Keratinocyte (primary cell): ENCODE measurements around the gene DST. TPM values are rescaled to one million over a fixed set of nuclear protein-coding genes. Genes with fewer than 3 reads are reported as not detected.

ENCODE experiments used
- DNase-seq: peaks from one replicate; pipeline ENCODE4 v3.0.0-alpha.2; 2011; ENCODE audit warnings: low read depth, missing footprints, low spot score
- FAIRE-seq: peaks from 2 replicates; lab custom pipeline; 2011; peaks lifted over from hg19 to GRCh38; lab: Jason Lieb, UNC
- H2AFZ ChIP-seq: 2 replicates; pipeline ENCODE4 v1.6.0; 2012; ENCODE audit warnings: low read length, control low read depth, inconsistent platforms; ENCODE audit not compliant: control insufficient read depth
- H3K27ac ChIP-seq: 2 replicates; pipeline ENCODE4 v1.5.1; 2011; ENCODE audit warnings: low read length; ENCODE audit not compliant: control insufficient read depth, insufficient read depth
- H3K27me3 ChIP-seq: 3 replicates; pipeline ENCODE4 v1.6.0; 2011; ENCODE audit warnings: low read length; ENCODE audit not compliant: control insufficient read depth, insufficient read depth; ENCODE audit errors: extremely low read depth
- H3K36me3 ChIP-seq, 2 experiments: 2 replicates in 1 of 2; 3 replicates in 1 of 2; pipeline ENCODE4 v1.5.1; 2011; ENCODE audit warnings: low read length in 2 of 2, mild to moderate bottlenecking in 1 of 2; ENCODE audit not compliant: control insufficient read depth in 2 of 2, insufficient read depth in 2 of 2; ENCODE audit errors: extremely low read depth in 1 of 2
- H3K4me1 ChIP-seq: 3 replicates; pipeline ENCODE4 v1.5.1; 2011; ENCODE audit warnings: low read length; ENCODE audit not compliant: control insufficient read depth, insufficient read depth; ENCODE audit errors: extremely low read depth
- H3K4me2 ChIP-seq: 3 replicates; pipeline ENCODE4 v1.6.0; 2011; ENCODE audit warnings: low read depth, low read length; ENCODE audit not compliant: control insufficient read depth, insufficient read depth; ENCODE audit errors: extremely low read depth
- H3K4me3 ChIP-seq, 3 experiments: fragments of 200-600 bp in 1 of 3; sonication (generic) in 1 of 3; 2 replicates in 2 of 3; 3 replicates in 1 of 3; pipeline ENCODE4 v1.5.1; 2011 to 2016; ENCODE audit warnings: low read length in 3 of 3, mild to moderate bottlenecking in 3 of 3, control low read depth in 2 of 3, inconsistent platforms in 1 of 3, low read depth in 1 of 3, mixed read lengths in 1 of 3, mixed run types in 1 of 3, moderate library complexity in 1 of 3; ENCODE audit not compliant: control insufficient read depth in 2 of 3, insufficient read depth in 2 of 3; ENCODE audit errors: extremely low read depth in 1 of 3
- H3K79me2 ChIP-seq: 2 replicates; pipeline ENCODE4 v1.6.0; 2012; ENCODE audit warnings: low read length; ENCODE audit not compliant: control insufficient read depth, insufficient read depth
- H3K9ac ChIP-seq: 3 replicates; pipeline ENCODE4 v1.6.0; 2011; ENCODE audit warnings: low read length; ENCODE audit not compliant: control insufficient read depth, insufficient read depth; ENCODE audit errors: extremely low read depth
- H3K9me1 ChIP-seq: 3 replicates; pipeline ENCODE4 v1.6.0; 2011; ENCODE audit warnings: low read length; ENCODE audit not compliant: control insufficient read depth, insufficient read depth; ENCODE audit errors: extremely low read depth
- H3K9me3 ChIP-seq: 2 replicates; pipeline ENCODE4 v1.5.1; 2012; ENCODE audit warnings: low read depth, low read length; ENCODE audit not compliant: control insufficient read depth
- H4K20me1 ChIP-seq: 3 replicates; pipeline ENCODE4 v1.6.0; 2011; ENCODE audit warnings: low read length; ENCODE audit not compliant: control insufficient read depth, insufficient read depth; ENCODE audit errors: extremely low read depth
- EZH2 ChIP-seq: IDR thresholded peaks from one replicate; pipeline ENCODE4 v1.6.1; 2012; ENCODE audit warnings: inconsistent platforms, mild to moderate bottlenecking, low read length, moderate library complexity
- dilution Hi-C: fragments of 300-500 bp; cut with MboI; formaldehyde crosslinking; loops from one replicate; pipeline ENCODE4 v1.7.0; 2020; ENCODE audit warnings: low sequenced_read_pairs; ENCODE audit not compliant: extremely low pct_ligation_motif_present
- polyA plus RNA-seq, 5 experiments: library from polyadenylated mRNA; depleted of rRNA in 3 of 5; stranded (reverse) in 3 of 5; stranded (forward) in 1 of 5; unstranded in 1 of 5; fragments of >200 nt; gene quantifications; 1 replicate in 1 of 5; 2 replicates in 3 of 5; 3 replicates in 1 of 5; pipeline versions ENCODE4 v1.2.1 to v1.2.3, GENCODE V29; 2011 to 2012; ENCODE audit warnings: missing spikeins in 2 of 5, low read depth in 1 of 5, low replicate concordance in 1 of 5
- TF ChIP-seq, protein P1 (sequence below), 3 experiments: IDR thresholded peaks in 1 of 3; conservative IDR thresholded peaks in 1 of 3; optimal IDR thresholded peaks in 1 of 3; 2 replicates in 2 of 3; 3 replicates in 1 of 3; pipeline versions ENCODE3 to v1.5.1; 2011; ENCODE audit warnings: low read length in 3 of 3, mild to moderate bottlenecking in 3 of 3, moderate library complexity in 2 of 3, control low read depth in 1 of 3, inconsistent platforms in 1 of 3; ENCODE audit not compliant: insufficient read depth in 2 of 3; ENCODE audit errors: extremely low read depth in 1 of 3

DST gene
- polyA plus RNA-seq, 1 donor (not counting 4 experiments of a cell fraction or from before 2014, with no cell fraction given) = 455 TPM

GRCh38 chr6:56637640-56638039 is 5.0 kb downstream of the DST start:
- Histone ChIP-seq H2AFZ (no peak overlapping the region), H3K4me2 (peak overlapping the region; percentile 49), H4K20me1 (no peaks in the 10 kb centered on the region), H3K27ac (no peak overlapping the region), H3K4me3 (no peak overlapping the region), H3K9ac (no peak overlapping the region), H3K9me3 (no peaks in the 10 kb centered on the region), H3K9me1 (no peaks in the 10 kb centered on the region), H3K79me2 (peaks cover 56% of the 10 kb centered on the region), H3K4me1 (peaks cover 13% of the 10 kb centered on the region), H3K27me3 (no peaks in the 10 kb centered on the region), H3K36me3 (peaks cover 14 to 38% of the 10 kb centered on the region in 2 experiments)
- no peak for TF ChIP-seq EZH2
- TF ChIP-seq, protein P1, sequence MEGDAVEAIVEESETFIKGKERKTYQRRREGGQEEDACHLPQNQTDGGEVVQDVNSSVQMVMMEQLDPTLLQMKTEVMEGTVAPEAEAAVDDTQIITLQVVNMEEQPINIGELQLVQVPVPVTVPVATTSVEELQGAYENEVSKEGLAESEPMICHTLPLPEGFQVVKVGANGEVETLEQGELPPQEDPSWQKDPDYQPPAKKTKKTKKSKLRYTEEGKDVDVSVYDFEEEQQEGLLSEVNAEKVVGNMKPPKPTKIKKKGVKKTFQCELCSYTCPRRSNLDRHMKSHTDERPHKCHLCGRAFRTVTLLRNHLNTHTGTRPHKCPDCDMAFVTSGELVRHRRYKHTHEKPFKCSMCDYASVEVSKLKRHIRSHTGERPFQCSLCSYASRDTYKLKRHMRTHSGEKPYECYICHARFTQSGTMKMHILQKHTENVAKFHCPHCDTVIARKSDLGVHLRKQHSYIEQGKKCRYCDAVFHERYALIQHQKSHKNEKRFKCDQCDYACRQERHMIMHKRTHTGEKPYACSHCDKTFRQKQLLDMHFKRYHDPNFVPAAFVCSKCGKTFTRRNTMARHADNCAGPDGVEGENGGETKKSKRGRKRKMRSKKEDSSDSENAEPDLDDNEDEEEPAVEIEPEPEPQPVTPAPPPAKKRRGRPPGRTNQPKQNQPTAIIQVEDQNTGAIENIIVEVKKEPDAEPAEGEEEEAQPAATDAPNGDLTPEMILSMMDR (optimal IDR thresholded peaks at IDR 0.05 in 1 of 3, IDR thresholded peaks at IDR 0.05 in 1 of 3, conservative IDR thresholded peaks at IDR 0.05 in 1 of 3; ENCODE audit: extremely low read depth in 1 of 3, insufficient read depth in 2 of 3, low read length in 3 of 3) = peak in 2 of 3 experiments; percentile 18 to 46
- dilution Hi-C loops = no loop called here
- peak; percentile 80 for FAIRE-seq
- DNase-seq = peak; percentile 63

- no peak overlapping the region for H3K27ac ChIP-seq
- FAIRE-seq = no peak
- H3K9me3 ChIP-seq = no peaks in the 10 kb centered on the region
- H3K36me3 ChIP-seq = peaks cover 22 to 44% of the 10 kb centered on the region in 2 experiments
- H3K9ac ChIP-seq = no peak overlapping the region
- no peak overlapping the region for H3K4me3 ChIP-seq
- dilution Hi-C loops = no loop called here
- H3K9me1 ChIP-seq = no peaks in the 10 kb centered on the region
- TF ChIP-seq, protein P1 (optimal IDR thresholded peaks at IDR 0.05 in 1 of 3, IDR thresholded peaks at IDR 0.05 in 1 of 3, conservative IDR thresholded peaks at IDR 0.05 in 1 of 3; ENCODE audit: extremely low read depth in 1 of 3, insufficient read depth in 2 of 3, low read length in 3 of 3) = no peak
- TF ChIP-seq EZH2 = no peak
- no peak overlapping the region for H3K4me2 ChIP-seq
- no peak for DNase-seq
- no peak overlapping the region for H2AFZ ChIP-seq
- H3K27me3 ChIP-seq = no peaks in the 10 kb centered on the region
- peaks cover 2% of the 10 kb centered on the region for H3K4me1 ChIP-seq
- no peaks in the 10 kb centered on the region for H4K20me1 ChIP-seq
- peaks cover 12% of the 10 kb centered on the region for H3K79me2 ChIP-seq
Measured at GRCh38 chr6:56628105-56628504, 14.6 kb downstream of the DST start.
